ENCODE measurements around the gene CPNE6.

GRCh38 chr14:24040692-24041091, 30.7 kb upstream of the CPNE6 start:
- no peak for TF ChIP-seq CTCF (IDR thresholded peaks at IDR 0.05)
- TF ChIP-seq EZH2 (IDR thresholded peaks at IDR 0.05; ENCODE audit: borderline replicate concordance, insufficient read depth, low read depth, low read length, poor library complexity, severe bottlenecking), result no peak

All from B cell (primary cell).